Raji (cell line): Measurements from ENCODE around the gene TOR1B.

Source experiments
- POLR2A ChIP-seq: IDR thresholded peaks from 2 replicates; pipeline ENCODE4 v1.6.1; 2011; ENCODE audit warnings: low read depth, low read length, control low read depth; ENCODE audit not compliant: insufficient read depth

TOR1B gene

GRCh38 chr9:129802833-129803675 is at the start of gene TOR1B:
Gene TOR1B (plus strand): TSS chr9:129803184. CDS start chr9:129803213, 29 bp downstream.
- TF ChIP-seq POLR2A, result peak; percentile 95

- no peak for TF ChIP-seq POLR2A
Measured at GRCh38 chr9:129755151-129755550, 47.8 kb upstream of the TOR1B start.

- no peak for TF ChIP-seq POLR2A
Measured at GRCh38 chr9:129756191-129756590, 46.8 kb upstream of the TOR1B start.

GRCh38 chr9:129757045-129757444 is 45.9 kb upstream of the TOR1B start:
- no peak for TF ChIP-seq POLR2A

- no peak for TF ChIP-seq POLR2A
Measured at GRCh38 chr9:129759319-129759718, 43.7 kb upstream of the TOR1B start.

- no peak for TF ChIP-seq POLR2A
Measured at GRCh38 chr9:129759804-129760502, 43.0 kb upstream of the TOR1B start.

GRCh38 chr9:129761293-129761900 is 41.6 kb upstream of the TOR1B start:
- no peak for TF ChIP-seq POLR2A

- no peak for TF ChIP-seq POLR2A
Measured at GRCh38 chr9:129761901-129762369, 41.0 kb upstream of the TOR1B start.

- no peak for TF ChIP-seq POLR2A
Measured at GRCh38 chr9:129762985-129763926, 39.7 kb upstream of the TOR1B start.

- no peak for TF ChIP-seq POLR2A
Measured at GRCh38 chr9:129765764-129766317, 37.1 kb upstream of the TOR1B start.

GRCh38 chr9:129768486-129768885 is 34.5 kb upstream of the TOR1B start:
- TF ChIP-seq POLR2A, result no peak

GRCh38 chr9:129769669-129770068 is 33.3 kb upstream of the TOR1B start:
- TF ChIP-seq POLR2A, result no peak

GRCh38 chr9:129770741-129771140 is 32.2 kb upstream of the TOR1B start:
- TF ChIP-seq POLR2A, result no peak

- no peak for TF ChIP-seq POLR2A
Measured at GRCh38 chr9:129773262-129774048, 29.5 kb upstream of the TOR1B start.
